HG03442 (cell line): ENCODE data around the gene KNDC1.
"Not testable (repeated sequence)": the region's sequence is repeated elsewhere in the genome, so short reads cannot be mapped to it uniquely, and the experiment has no call there.

Source experiments
- ATAC-seq: cut with Tn5 transposase; IDR thresholded peaks from one replicate; pipeline ENCODE4 v1.9.1; 2021; ENCODE audit warnings: mild to moderate bottlenecking, moderate library complexity; ENCODE audit not compliant: unreplicated experiment

The KNDC1 gene, protein sequence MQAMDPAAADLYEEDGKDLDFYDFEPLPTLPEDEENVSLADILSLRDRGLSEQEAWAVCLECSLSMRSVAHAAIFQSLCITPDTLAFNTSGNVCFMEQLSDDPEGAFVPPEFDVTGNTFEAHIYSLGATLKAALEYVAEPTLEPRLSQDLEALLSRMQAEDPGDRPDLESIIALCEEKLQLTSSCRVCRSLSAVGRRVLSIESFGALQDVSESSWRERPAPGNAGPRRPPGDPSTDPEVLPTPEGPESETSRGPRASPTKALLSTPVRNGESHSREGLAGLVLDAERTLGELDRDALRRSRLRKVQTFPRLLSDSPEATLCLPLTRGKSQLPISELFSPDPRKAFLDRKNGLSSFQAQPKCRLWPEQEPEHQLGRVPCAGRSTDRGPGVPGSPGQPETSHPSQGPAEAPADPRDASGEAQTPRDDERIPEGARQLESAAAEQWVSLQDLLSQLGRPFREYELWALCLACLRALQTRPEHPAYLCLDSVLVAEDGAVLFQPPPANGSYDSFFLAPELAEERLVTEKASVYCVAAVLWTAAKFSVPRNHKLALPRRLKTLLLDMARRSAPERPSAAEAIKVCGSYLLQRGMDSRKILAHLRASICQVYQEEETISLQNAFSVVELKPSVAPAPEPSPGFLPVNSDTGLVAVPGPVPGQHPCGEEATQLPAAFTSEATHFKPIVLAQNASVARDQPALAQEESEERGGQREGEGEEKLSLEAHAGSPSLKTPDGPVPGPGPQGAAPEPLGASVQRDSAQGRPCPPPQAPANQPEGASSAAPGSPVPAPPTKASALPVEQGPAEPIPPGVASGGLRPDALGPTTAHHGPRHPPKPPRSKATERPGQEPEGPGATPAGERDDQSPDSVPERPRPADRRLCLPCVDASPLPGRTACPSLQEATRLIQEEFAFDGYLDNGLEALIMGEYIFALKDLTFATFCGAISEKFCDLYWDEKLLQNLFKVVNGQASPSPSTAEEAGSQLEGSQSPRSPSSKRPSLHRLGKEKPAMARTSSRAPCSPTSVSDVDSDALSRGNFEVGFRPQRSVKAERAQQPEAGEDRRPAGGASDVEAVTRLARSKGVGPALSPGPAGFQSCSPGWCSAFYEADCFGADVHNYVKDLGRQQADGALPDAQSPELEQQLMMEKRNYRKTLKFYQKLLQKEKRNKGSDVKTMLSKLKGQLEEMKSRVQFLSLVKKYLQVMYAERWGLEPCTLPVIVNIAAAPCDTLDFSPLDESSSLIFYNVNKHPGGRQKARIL (N-terminal part only)

DNA sequence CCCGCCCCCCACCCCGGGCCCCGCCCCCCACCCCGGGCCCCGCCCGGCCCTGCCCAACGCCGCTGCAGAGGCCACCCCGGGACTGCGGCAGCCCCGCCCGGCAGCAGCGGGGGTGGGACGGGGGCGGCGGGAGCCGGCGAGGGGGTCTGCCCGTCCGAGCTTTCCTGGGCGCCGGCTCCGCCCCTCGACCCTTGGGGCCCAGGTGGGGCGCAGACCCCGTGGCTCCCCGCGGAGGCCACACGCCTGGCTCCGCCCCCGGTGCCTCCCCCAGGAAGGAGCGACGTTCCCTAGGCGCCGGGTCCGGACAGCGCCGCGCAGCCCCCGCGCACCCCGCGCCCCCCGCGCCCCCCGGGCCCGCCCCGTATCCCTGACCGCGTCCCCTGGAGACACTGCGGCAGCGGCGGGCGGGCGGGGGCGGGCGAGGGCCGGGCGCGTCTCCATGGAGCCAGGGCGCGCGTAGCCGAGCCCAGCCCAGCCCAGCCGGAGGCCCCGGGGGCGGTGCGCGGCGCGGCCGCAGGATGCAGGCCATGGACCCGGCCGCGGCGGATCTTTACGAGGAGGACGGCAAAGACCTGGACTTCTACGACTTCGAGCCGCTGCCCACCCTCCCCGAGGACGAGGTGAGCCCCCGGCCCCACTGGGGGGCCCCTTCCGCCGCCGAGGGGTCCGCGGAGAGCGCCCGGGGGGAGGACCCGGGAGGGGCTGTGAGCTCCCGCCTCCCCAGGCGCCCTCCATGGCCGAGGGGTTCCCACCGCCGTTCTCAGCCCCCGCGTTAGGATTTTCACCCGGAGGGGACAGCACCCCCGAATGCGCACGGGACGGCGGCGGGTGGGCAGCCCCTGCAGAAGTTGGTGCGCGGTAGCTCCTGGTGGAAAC lies at the start of gene KNDC1:
Gene KNDC1, plus strand, starts transcription at position 270 of the 876 bp plus-strand sequence. Its CDS starts 249 bp downstream, at position 519.
- ATAC-seq = no peak

DNA sequence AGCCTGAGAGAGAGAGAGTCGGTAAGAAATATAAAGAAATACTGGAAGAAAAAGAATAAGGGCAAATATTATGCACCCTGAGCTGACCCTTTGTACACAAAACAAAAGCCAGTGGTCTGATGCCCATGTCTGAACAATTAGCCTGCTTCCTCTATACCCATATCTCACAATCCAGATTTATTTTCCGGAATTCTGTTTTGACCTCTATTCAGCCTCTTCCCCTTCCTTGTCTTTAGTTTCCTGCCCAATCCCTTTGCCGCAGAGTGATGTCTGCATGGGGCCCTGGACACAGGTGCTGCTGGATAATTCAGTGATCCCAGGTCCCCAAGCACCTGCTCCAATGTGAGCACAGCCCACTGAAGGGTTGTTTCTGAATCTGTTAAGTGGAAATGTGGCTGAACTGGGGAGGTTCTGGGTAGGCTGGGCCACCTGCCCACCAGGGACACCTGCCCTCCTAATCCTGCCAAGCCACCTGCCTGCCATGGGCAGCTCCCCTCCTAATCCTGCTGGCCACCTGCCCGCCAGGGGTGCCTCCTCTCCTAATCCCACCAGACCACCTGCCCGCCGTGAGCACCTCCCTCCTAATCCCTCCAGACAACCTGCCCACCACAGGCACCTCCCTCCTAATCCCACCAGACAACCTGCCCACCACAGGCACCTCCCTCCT lies 49.3 kb upstream of the KNDC1 start:
- ATAC-seq = no peak

DNA sequence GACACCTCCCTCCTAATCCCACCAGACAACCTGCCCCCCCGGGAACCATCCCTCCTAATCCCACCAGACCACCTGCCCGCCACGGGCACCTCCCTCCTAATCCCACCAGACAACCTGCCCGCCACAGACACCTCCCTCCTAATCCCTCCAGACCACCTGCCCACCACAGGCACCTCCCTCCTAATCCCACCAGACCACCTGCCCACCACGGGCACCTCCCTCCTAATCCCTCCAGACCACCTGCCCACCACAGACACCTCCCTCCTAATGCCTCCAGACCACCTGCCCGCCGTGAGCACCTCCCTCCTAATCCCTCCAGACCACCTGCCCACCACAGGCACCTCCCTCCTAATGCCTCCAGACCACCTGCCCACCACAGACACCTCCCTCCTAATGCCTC lies 48.4 kb upstream of the KNDC1 start:
- ATAC-seq = not testable (repeated sequence)

DNA sequence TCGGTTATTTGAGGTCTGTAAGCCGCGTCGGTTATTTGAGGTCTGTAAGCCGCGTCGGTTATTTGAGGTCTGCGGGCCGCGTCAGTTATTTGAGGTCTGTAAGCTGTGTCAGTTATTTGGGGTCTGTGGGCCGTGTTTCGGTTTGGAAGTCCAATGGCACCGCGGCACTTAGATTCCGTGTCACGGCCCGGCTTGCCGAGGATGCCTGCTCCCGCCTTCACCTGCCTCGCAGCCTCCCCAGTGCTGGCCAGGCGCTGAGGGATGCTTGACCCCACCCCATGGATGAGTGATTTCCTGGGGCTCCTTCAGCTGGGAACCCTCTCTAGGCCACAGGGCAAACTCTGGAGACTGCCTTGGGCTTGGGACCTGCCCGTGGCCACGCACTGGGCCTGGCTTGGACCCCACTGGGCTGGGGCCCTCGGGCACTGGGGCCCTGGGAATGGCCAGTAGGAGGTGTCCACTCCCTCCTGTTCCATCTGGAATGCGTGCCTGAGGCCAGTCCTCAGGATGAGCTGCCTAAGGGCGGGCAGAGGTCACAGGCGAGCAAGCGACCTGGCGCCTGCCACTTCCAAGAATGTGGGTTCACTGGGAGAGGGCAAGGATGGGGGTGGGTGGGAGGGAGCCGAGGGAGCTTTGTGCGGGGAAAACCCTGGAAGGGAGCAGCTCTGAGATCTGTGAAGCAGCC lies 46.7 kb upstream of the KNDC1 start:
- ATAC-seq = no peak

DNA sequence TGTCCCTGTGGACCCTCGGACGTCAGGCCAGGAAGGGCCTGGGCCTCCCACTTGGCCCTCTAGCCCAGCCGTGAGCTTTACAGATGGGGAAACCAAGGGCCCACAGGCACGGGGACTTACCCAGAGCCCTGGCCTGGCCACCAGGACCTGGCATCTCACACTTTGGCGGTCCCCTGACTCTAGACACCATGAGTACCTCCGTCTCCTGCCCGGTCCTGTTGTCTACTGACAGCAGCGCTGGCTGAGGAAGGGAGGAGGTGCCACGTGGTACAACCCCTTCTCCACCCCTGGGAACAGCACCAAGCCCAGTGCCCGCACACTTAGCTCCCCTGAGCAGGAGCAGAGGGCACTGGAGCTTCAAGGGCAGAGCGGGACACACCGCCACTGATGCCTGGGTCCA lies 46.2 kb upstream of the KNDC1 start:
- no peak for ATAC-seq

DNA sequence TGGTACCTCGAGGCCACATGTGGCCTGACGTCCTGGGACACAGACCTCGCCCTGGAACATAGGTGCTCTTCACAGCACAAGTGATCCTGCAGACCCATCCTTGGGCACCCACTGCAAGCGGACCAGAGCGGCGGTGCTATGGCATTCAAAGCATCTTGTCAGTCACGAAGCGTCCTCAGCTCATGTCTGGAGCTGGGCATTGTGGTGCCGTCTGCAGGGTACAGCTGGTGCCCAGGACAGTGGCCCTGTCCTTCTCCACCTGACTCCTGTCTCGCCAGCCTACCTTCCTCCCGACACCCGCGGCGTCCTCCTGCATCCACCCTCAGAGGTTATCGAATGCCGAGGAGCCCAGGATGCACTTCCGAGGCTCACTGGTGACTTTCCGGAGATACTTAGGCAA lies 45.8 kb upstream of the KNDC1 start:
- no peak for ATAC-seq

DNA sequence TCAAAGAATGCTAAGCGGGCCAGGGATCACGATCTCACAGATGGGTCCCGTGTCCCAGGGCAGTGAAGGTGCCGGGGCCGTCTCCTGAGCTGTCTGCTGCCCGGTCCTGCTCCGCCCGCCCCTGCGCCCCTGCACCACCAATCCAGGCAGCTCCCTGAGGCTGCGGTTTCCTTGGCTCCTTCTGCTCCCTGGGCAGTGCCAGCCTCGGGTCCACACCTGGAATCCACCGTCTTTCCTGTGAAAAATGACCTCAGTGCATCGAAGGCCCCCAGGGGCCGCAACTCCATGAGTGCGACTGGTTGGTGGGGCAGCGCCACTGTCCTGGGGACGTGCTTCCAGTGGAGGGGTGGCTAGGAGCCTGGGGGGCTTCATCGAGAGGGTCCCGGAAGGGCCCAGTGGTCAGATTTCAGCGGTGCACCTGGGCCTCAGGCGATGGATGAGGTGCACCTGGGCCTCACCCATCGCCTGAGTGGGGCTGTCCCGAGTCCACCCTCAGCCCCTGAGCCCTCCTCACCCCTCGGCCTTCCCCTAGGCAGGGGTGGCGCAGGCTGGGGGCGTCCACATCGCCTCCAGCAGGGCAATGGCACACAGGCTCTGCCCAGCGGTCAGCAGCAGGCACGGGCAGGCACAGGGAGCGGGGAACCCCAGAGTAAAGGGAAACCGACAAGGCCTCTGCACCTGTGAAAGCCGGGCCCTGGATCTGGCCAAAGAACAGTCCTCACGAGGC lies 45.1 kb upstream of the KNDC1 start:
- ATAC-seq = no peak

DNA sequence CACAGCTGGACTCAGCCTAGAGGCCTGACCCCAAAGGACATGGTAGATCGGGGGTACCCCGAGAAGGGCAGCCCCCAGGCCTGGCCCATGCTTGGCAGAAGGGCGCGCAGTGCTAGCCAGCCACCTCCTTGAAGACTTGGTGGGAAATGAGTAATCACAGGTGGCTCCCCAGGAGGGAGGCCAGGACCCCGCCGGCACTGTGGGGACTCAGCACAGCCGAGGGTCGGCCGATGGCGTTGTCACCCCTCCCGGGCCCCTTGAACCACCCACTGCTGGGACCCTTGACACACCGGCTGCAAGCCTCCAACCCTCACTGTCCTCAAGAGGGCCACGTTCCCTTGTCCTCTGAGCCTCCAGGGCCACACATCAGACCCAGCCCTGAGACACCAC lies 44.6 kb upstream of the KNDC1 start:
- no peak for ATAC-seq

DNA sequence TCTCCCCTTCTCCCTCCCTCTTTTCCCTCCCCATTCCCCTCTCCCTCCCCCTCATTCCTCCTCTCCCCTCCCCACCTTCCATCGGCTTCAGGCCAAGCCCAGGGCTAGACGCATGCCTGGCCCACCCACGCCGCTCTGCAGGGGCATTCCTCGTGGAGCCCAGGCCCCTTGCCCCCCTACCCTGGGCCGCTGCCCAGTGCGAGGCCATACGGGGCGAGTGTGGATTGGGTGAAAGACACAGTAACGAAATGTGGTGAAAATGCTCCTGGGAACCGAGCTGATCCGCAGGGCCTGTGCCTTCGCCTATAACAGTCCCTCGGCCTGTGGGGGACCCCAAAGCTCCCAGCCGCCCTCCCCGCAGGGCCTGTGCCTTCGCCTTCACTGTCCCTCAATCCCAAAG lies 44.0 kb upstream of the KNDC1 start:
- ATAC-seq = no peak

DNA sequence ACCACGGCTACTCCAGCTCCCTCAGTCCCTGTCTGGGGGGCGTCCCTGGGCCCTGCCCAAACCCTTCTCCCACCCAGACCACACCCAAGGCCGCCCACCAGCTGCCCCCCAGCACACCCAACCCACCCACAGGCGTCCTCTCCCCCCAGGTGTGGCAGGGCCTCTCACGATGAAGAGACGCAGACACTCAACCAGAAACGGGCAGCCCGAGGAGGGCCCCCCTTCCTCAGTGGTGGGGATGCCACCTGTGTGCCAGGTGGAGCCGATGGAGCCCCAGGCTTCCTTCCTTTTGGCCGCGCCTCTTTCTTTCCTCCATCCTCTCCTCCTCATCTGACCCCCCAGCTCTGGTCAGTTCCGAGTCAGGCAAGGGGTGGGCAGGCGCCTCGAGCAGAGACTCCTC lies 43.6 kb upstream of the KNDC1 start:
- ATAC-seq = no peak

DNA sequence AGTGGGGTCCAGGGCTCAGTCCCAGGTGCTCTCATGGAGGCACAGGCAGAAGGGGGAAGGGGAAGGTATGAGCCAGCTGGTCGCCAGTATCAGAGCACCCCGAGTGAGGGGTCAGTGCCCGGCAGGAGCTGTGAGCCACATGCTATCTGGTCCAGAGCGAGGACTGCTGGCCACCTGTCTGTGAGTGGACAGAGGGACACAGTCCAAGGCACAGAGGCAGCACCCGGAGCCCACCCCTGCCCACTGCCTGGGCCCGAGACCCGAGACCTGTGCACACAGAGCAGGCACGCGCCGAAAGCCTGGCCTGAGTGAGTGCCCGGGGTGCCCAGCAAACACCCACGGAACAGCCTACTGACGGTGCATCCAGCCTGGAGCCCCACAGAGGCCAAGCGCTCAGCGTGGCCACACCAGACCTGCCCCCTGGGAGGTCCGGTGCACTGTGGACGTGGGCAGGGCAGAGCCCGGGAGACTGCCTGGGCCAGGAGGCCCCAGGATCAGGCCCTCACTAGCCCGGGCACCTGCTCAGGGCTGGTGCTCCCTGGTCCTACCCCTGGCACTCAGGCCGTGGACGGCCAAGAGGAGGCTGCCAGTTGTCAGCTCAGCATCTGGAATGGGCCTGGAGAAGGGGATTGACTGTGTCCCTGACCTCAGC lies 42.9 kb upstream of the KNDC1 start:
- ATAC-seq = no peak

DNA sequence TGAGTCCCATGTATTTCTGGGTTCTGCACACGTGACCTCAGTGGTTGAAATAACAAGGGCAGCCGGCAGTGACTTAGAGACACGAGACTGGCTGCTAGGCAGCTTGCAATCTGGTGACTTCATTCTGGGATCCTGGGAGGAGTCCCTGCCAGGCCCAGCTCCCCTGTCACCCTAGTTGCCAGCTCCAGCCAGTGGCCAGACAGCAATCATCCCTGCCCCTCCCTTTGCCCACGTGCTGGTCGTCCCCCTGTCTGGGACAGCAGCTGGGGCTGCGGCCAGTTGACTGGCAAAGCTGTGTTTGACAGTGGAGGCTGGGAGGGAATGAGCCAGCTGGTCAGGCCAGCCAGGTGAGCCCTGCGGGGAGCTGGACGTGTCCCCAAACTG lies 42.3 kb upstream of the KNDC1 start:
- no peak for ATAC-seq

DNA sequence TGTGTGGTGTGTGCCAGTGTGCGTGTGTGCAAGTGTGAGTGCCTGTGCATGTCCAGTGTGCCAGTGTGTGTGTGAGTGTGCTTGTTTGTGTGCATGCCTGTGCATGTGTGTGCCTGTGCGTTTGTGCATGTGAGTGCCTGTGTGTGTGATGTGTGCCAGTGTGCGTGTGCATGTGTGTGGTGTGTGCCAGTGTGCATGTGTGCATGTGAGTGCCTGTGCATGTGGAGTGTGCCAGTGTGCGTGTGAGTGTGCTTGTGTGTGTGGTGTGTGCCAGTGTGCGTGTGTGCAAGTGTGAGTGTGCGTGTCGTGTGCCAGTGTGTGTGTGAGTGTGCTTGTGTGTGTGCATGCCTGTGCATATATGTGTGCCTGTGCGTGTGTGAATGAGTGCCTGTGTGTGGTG lies 38.5 kb upstream of the KNDC1 start:
- no peak for ATAC-seq

DNA sequence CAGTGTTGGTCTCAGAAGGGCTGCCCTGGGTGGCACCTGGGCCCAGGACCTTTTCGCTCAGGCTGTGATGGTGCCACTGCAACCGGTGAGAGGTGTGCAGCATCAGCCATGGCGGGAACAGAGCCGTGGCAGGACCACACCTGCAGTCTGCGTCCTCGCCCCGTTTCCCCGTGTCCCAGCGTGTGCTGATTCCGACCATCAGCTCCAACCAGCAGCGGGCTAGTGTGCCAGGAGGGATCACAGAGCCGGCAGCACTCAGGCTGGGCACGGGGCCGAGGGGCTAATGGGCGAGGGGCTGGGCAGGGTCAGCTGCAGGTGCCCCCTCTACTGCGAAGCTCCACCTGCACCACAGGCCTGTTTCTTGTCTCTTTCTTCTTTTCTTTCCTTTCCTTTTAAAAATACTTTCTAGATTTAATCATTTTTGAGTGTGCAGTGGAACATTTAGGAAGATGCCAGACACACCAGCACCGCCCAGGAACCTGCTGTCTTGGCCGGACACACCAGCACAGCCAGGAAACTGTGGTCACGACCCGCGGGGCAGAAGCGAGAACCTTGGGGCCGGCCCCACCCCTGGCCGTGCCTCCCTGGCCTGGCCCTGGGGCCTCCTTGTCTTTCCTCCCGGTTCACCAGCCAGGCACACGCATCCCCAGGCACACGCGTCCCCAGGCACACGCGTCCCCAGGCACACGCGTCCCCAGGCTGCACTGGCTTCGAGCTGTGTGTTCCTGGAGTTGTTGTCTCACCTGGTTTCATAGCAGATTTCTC lies 37.7 kb upstream of the KNDC1 start:
- ATAC-seq = no peak

DNA sequence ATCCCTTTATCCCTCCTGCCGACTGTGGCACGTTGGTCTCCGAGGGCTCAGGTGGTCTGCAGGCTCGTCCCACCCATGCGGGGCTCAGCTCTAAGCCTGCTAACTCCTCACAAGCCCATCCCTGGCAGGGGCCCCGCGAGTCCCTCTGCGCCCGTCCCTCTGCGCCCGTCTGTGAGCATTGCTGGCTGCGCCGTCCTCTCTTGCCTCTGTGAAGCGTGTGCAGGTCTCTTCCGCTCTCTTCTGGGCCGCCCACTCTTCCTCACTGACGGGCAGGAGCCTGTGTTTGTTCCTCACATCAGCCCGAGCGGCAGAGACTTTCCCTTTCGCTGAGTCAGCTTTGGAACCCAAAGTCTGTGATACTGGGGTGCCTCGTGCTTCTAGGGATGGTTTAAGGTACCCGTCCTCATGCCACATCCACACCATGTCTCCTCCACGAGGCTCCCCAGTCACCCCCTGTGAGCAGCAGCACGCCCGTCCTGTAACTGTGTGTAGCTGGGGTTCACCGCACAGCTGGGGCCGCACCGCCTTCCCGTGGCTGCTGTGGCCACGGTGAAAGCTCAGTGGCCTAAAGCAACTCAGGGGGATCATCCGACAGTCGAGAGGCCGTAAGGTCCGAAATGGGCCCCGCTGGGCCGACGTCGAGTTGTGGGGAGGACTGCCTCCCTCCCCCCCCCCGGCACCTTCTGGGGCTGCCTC lies 36.8 kb upstream of the KNDC1 start:
- ATAC-seq = no peak

DNA sequence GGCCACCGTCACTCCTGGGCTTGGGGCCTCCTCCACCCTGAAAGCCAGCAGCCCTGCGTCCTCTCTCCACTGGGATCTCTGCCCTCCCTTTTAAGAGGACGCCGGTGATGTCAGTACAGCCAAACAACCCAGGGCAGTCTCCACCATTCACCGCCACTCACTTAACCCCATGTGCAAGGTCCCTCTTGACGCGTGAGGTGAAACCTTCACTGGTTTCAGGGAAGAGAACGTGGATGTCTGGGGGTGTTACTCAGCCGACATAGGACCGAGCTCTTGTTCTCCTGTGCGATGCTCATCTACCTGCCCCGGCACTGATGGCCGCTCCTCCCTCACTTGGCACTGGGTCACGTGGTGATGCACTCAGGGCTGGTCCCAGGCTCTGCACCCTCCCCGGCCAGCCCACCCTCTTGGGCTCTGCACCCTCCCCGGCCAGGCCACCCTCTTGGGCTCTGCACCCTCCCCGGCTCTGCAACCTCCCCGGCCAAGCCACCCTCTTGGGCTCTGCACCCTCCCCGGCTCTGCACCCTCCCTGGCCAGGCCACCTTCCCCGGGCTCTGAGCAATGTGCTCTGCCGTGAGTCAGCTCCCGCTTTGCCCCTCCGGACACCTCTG lies 36.2 kb upstream of the KNDC1 start:
- ATAC-seq = no peak
